Skeletal muscle tissue (tissue), 4 donors: ENCODE data around the gene SFSWAP. TPM values are rescaled to one million over a fixed set of nuclear protein-coding genes. Genes with fewer than 3 reads are reported as not detected.

Experiments
- H3K27ac ChIP-seq: one replicate; pipeline ENCODE4 v1.7.0; 2013; ENCODE audit warnings: mild to moderate bottlenecking, low read depth, low read length, inconsistent platforms
- H3K27me3 ChIP-seq, 3 donors: one replicate each; pipeline ENCODE4 v1.7.0; 2013; ENCODE audit warnings: low read length in 3 of 3; ENCODE audit not compliant: control insufficient read depth in 3 of 3, insufficient read depth in 3 of 3
- H3K36me3 ChIP-seq, 3 donors: one replicate each; pipeline ENCODE4 v1.7.0; 2013; ENCODE audit warnings: low read length in 3 of 3; ENCODE audit not compliant: control insufficient read depth in 3 of 3, insufficient read depth in 3 of 3
- H3K4me1 ChIP-seq, 3 donors: one replicate each; pipeline ENCODE4 v1.7.0; 2013; ENCODE audit warnings: low read length in 3 of 3, mild to moderate bottlenecking in 3 of 3; ENCODE audit not compliant: control insufficient read depth in 3 of 3, insufficient read depth in 3 of 3
- H3K4me3 ChIP-seq, 3 donors: one replicate each; pipeline ENCODE4 v1.7.0; 2013; ENCODE audit warnings: low read length in 3 of 3
- H3K9ac ChIP-seq, 3 donors: one replicate each; pipeline ENCODE4 v1.7.0; 2013; ENCODE audit warnings: low read length in 3 of 3, mild to moderate bottlenecking in 3 of 3, moderate library complexity in 2 of 3, low read depth in 1 of 3
- H3K9me3 ChIP-seq, 3 donors: one replicate each; pipeline ENCODE4 v1.7.0; 2013; ENCODE audit warnings: low read length in 3 of 3; ENCODE audit not compliant: control insufficient read depth in 3 of 3
- total RNA-seq: library from RNA; depleted of rRNA; stranded (reverse); fragments of >200 nt; gene quantifications from one replicate; pipeline ENCODE4 v1.2.3, GENCODE V29; 2014
- donor health status: Osteomylitis.

SFSWAP gene
- total RNA-seq, 1 donor from 2014 or later, result 17.7 TPM

- Histone ChIP-seq H3K27me3 (peaks cover 38 to 55% (median 42%) of the 10 kb centered on the region in 3 donors), H3K36me3 (no peaks in the 10 kb centered on the region), H3K4me1 (peaks cover 8 to 17% (median 12%) of the 10 kb centered on the region in 3 donors), H3K4me3 (no peak overlapping the region), H3K9ac (no peak overlapping the region), H3K27ac (no peak overlapping the region), H3K9me3 (no peaks in the 10 kb centered on the region)
These were observed 124.8 kb downstream of the SFSWAP start for GRCh38 chr12:131835616-131836171.

- H3K9me3 ChIP-seq, result no peaks in the 10 kb centered on the region
- peaks cover 4 to 14% (median 9%) of the 10 kb centered on the region in 3 donors for H3K4me1 ChIP-seq
- peaks cover 34 to 50% (median 38%) of the 10 kb centered on the region in 3 donors for H3K27me3 ChIP-seq
- no peak overlapping the region for H3K9ac ChIP-seq
- no peak overlapping the region for H3K27ac ChIP-seq
- H3K36me3 ChIP-seq, result no peaks in the 10 kb centered on the region
- no peak overlapping the region for H3K4me3 ChIP-seq
These were observed 125.3 kb downstream of the SFSWAP start for GRCh38 chr12:131836193-131836592.

GRCh38 chr12:131836714-131837397 is 126.0 kb downstream of the SFSWAP start:
- no peak overlapping the region for H3K9ac ChIP-seq
- no peak overlapping the region for H3K27ac ChIP-seq
- H3K9me3 ChIP-seq, result no peaks in the 10 kb centered on the region
- H3K36me3 ChIP-seq, result no peaks in the 10 kb centered on the region
- H3K4me3 ChIP-seq, result no peak overlapping the region
- peaks cover 30 to 46% (median 34%) of the 10 kb centered on the region in 3 donors for H3K27me3 ChIP-seq
- H3K4me1 ChIP-seq, result peaks cover 0 to 11% (median 7%) of the 10 kb centered on the region in 3 donors

- H3K4me1 ChIP-seq, result no peaks in the 10 kb centered on the region
- no peaks in the 10 kb centered on the region for H3K9me3 ChIP-seq
- H3K9ac ChIP-seq, result no peak overlapping the region
- no peak overlapping the region for H3K27ac ChIP-seq
- H3K36me3 ChIP-seq, result no peaks in the 10 kb centered on the region
- H3K4me3 ChIP-seq, result no peak overlapping the region
- peaks cover under 1 to 12% (median 2%) of the 10 kb centered on the region in 3 donors for H3K27me3 ChIP-seq
These were observed 129.9 kb downstream of the SFSWAP start for GRCh38 chr12:131840643-131841416.

- H3K9ac ChIP-seq, result no peak overlapping the region
- H3K36me3 ChIP-seq, result no peaks in the 10 kb centered on the region
- no peaks in the 10 kb centered on the region for H3K4me1 ChIP-seq
- H3K27me3 ChIP-seq, result peaks cover 0 to 7% (median 1%) of the 10 kb centered on the region in 3 donors
- H3K4me3 ChIP-seq, result no peak overlapping the region
- no peaks in the 10 kb centered on the region for H3K9me3 ChIP-seq
- H3K27ac ChIP-seq, result no peak overlapping the region
These were observed 130.7 kb downstream of the SFSWAP start for GRCh38 chr12:131841547-131841946.

GRCh38 chr12:131842169-131842568 is 131.3 kb downstream of the SFSWAP start:
- Histone ChIP-seq H3K27me3 (peaks cover 0 to 2% (median under 1%) of the 10 kb centered on the region in 3 donors), H3K4me1 (no peaks in the 10 kb centered on the region), H3K9ac (no peak overlapping the region), H3K27ac (no peak overlapping the region), H3K36me3 (no peaks in the 10 kb centered on the region), H3K4me3 (no peak overlapping the region), H3K9me3 (no peaks in the 10 kb centered on the region)

- H3K9me3 ChIP-seq, result no peaks in the 10 kb centered on the region
- peaks cover 0 to 2% (median 0%) of the 10 kb centered on the region in 3 donors for H3K27me3 ChIP-seq
- no peaks in the 10 kb centered on the region for H3K36me3 ChIP-seq
- H3K27ac ChIP-seq, result no peak overlapping the region
- no peak overlapping the region for H3K4me3 ChIP-seq
- no peak overlapping the region for H3K9ac ChIP-seq
- no peaks in the 10 kb centered on the region for H3K4me1 ChIP-seq
These were observed 132.6 kb downstream of the SFSWAP start for GRCh38 chr12:131843527-131843926.

GRCh38 chr12:131844140-131844539 is 133.2 kb downstream of the SFSWAP start:
- no peak overlapping the region for H3K9ac ChIP-seq
- H3K4me3 ChIP-seq, result no peak overlapping the region
- H3K9me3 ChIP-seq, result no peaks in the 10 kb centered on the region
- no peaks in the 10 kb centered on the region for H3K4me1 ChIP-seq
- peaks cover 0 to 2% (median 0%) of the 10 kb centered on the region in 3 donors for H3K27me3 ChIP-seq
- H3K27ac ChIP-seq, result no peak overlapping the region
- H3K36me3 ChIP-seq, result no peaks in the 10 kb centered on the region

- H3K27me3 ChIP-seq, result peaks cover 0 to 2% (median 0%) of the 10 kb centered on the region in 3 donors
- no peaks in the 10 kb centered on the region for H3K9me3 ChIP-seq
- no peaks in the 10 kb centered on the region for H3K36me3 ChIP-seq
- H3K9ac ChIP-seq, result no peak overlapping the region
- H3K4me3 ChIP-seq, result no peak overlapping the region
- no peaks in the 10 kb centered on the region for H3K4me1 ChIP-seq
- no peak overlapping the region for H3K27ac ChIP-seq
These were observed 133.8 kb downstream of the SFSWAP start for GRCh38 chr12:131844656-131845055.

- no peaks in the 10 kb centered on the region for H3K36me3 ChIP-seq
- no peak overlapping the region for H3K9ac ChIP-seq
- H3K4me1 ChIP-seq, result no peaks in the 10 kb centered on the region
- no peaks in the 10 kb centered on the region for H3K9me3 ChIP-seq
- H3K4me3 ChIP-seq, result no peak overlapping the region
- H3K27ac ChIP-seq, result no peak overlapping the region
- H3K27me3 ChIP-seq, result peaks cover 0 to 2% (median 0%) of the 10 kb centered on the region in 3 donors
These were observed 134.2 kb downstream of the SFSWAP start for GRCh38 chr12:131845121-131845520.
